ENCODE data around the gene GAREM1. TPM values are rescaled to one million over a fixed set of nuclear protein-coding genes. Genes with fewer than 3 reads are reported as not detected.

Gene GAREM1
- total RNA-seq, 2 donors from 2014 or later, result not detected

DNA sequence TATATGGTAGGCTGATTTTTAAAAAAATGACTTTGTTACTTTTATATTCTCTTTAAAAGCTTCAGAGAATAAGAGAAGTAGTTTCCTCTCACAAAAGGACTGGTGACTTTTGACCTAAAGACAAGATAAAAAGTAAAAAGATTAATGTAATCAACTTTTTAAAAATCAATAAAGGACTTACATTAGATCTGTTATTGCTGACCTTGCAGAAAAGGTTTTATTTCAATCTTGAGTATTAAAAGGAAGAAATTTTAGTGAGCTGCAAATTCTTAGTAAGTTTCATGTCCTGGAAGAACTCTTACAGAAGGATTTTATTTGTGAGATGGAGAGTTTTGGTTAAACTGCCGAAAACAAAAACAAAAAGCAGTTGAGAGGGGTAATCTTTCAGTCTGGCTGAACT, 2.2 kb upstream of the GAREM1 start:
- no peak overlapping the region for H3K4me3 Mint-ChIP-seq
- H3K4me1 Mint-ChIP-seq (ENCODE audit: low read depth in 2 of 2), result peaks cover 25 to 31% of the 10 kb centered on the region in 2 donors
- H3K36me3 Mint-ChIP-seq, result peaks cover 5% of the 10 kb centered on the region
- H3K27me3 Mint-ChIP-seq, result peaks cover 33 to 38% of the 10 kb centered on the region in 2 donors
- no peak for DNase-seq (ENCODE audit: low spot score)
- no peak overlapping the region for H3K27ac Mint-ChIP-seq
- ATAC-seq, result no peak
- no peaks in the 10 kb centered on the region for H3K9me3 Mint-ChIP-seq

DNA sequence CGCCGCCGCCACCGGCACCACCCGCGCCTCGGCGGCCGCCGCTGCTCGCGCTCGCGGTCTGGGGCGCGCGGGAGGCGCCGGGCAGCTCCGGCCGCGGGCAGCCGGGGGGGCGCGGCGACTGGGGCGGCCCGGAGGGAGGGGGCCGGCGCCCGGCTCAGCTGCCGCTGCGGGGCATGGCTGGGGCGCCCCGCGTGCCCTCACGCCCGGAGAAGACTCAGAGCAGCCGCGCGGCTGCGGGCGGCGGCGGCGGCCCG, 295 bp downstream of the GAREM1 start:
- peaks cover 29 to 49% of the 10 kb centered on the region in 2 donors for H3K27me3 Mint-ChIP-seq
- peaks cover 5% of the 10 kb centered on the region for H3K36me3 Mint-ChIP-seq
- no peak overlapping the region for H3K27ac Mint-ChIP-seq
- DNase-seq (ENCODE audit: low spot score) (no peak), ATAC-seq (peak in 1 of 2 donors; percentile 14)
- no peaks in the 10 kb centered on the region for H3K9me3 Mint-ChIP-seq
- peaks cover 25 to 31% of the 10 kb centered on the region in 2 donors for H3K4me1 Mint-ChIP-seq (ENCODE audit: low read depth in 2 of 2)
- peak overlapping the region; percentile 72 for H3K4me3 Mint-ChIP-seq

DNA sequence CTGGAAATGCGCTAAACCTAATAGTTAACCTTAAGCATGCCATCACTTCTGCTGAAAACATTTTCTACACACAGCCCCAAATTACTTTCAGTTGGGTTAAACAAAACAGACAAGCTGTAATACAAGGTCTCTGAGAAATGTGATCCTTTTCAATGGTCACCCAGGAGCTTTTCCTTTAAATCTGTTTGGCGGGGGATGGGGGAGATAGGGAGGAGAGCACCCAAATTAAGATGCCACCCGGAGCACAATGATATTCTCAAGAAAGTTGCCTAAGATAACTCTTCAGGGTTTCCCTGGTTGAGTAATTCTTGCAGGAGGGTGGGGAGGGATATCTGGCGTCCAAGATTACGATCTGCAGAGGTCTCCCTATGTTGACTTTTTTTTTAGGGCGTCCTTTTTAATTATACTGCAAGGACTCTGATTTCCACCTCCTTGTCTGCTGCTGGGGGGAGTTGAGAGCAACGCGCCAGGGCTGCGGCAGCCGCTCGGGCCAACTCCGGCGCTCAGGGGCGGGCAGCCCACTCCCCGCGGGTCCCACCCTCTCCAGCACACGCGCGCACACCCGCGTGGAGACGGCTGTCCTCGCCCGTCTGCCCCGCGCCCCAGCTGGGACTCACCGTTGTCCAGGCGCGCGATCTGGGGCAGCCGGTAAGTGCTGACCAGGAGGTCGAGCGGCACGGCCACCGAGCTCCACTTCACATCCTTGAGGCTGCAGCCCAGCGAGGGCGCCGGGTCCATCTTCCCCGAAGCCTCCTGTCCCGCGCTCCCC, 807 bp downstream of the GAREM1 start:
- Mint-ChIP-seq H3K27me3 (peaks cover 29 to 52% of the 10 kb centered on the region in 2 donors), H3K4me3 (peak overlapping the region; percentile 78), H3K9me3 (no peaks in the 10 kb centered on the region), H3K27ac (no peak overlapping the region), H3K4me1 (ENCODE audit: low read depth in 2 of 2) (peaks cover 25 to 31% of the 10 kb centered on the region in 2 donors), H3K36me3 (peaks cover 5% of the 10 kb centered on the region)
- no peak for ATAC-seq
- no peak for DNase-seq (ENCODE audit: low spot score)

DNA sequence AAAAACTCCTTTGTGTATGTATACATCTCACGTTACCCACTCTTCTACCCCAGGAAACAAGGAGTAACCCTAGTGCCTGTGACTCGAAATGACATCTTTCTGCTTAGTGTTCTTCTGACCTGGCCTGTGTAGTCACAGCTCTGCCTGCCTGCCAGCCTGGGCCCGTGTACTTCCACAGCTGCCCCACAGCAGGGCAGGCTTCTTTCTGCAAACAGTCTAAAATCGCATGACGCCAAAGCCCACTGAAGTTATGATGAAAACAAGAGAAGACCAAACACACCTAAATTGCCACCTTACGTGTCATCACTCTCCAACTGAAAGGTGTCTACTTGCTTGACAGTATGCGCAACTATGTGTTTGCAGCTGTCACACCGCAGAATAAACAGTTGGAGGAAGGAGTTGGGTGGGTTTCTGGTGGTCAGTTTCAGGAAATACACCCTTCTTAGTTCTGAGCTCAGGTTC, 1.5 kb downstream of the GAREM1 start:
- DNase-seq (ENCODE audit: low spot score) (no peak), ATAC-seq (no peak)
- H3K4me1 Mint-ChIP-seq (ENCODE audit: low read depth in 2 of 2), result peaks cover 25 to 31% of the 10 kb centered on the region in 2 donors
- no peaks in the 10 kb centered on the region for H3K9me3 Mint-ChIP-seq
- no peak overlapping the region for H3K27ac Mint-ChIP-seq
- peaks cover 32 to 56% of the 10 kb centered on the region in 2 donors for H3K27me3 Mint-ChIP-seq
- peaks cover 5% of the 10 kb centered on the region for H3K36me3 Mint-ChIP-seq
- H3K4me3 Mint-ChIP-seq, result peak overlapping the region; percentile 78

DNA sequence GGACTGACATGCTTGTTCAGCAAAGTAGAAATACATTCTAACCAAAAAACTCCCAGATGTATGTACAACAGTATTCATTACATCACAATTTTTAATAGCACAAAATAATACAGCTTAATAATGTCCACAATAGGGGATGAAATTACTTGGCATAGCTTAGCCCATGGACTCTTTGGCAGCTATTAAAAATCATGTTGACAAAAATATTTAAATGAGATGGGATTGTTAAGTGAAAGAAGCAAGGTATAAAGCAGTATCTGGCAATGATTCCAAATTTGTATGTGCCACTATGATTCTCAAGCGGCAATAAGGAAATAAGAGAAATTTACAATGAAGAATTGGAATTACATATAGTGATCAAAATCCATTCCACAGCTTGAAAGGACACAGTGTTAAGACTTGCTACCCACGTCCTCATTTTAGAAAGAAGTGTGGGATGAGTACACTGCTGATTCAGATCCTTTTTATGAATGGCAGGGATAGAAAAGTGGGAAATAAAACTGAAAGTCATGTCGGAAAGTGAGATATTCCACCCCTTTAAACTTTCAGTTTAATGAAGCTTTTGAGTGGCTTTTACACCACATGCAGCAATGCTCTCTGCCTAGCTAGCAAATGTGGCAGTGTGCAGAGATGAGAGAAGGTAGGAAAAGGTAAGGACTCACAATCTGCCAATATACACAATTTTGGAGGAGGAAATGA, 2.4 kb downstream of the GAREM1 start:
- H3K9me3 Mint-ChIP-seq, result no peaks in the 10 kb centered on the region
- peaks cover 25 to 31% of the 10 kb centered on the region in 2 donors for H3K4me1 Mint-ChIP-seq (ENCODE audit: low read depth in 2 of 2)
- ATAC-seq, result no peak
- H3K27ac Mint-ChIP-seq, result no peak overlapping the region
- peaks cover 32 to 54% of the 10 kb centered on the region in 2 donors for H3K27me3 Mint-ChIP-seq
- H3K4me3 Mint-ChIP-seq, result peak overlapping the region; percentile 31
- H3K36me3 Mint-ChIP-seq, result peaks cover 5% of the 10 kb centered on the region
- no peak for DNase-seq (ENCODE audit: low spot score)

DNA sequence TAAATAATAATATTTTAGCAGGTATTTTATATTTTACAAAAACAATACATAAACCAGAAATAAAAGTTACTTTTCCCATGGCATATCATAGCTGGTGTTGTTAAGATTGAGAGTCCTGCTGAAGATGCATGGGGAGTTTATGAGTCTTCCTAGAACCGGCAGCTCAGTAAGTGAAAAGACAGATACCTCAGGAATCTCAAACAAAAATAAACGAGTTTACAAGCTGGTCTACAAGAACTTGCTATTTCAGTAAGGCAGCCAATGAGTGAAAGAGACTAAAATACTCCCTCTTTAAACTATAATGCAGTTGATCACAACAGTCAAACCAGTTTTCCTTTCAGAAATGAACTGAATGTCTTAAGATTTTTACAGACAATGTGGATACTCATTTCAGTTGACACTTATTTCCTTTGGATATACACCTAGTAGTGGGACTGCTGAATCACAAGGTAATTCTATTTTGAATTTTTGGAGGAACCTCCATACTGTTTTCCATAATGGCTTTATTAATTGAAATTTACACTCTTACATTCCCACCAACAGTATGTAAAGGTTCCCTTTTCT, 8.9 kb downstream of the GAREM1 start:
- Mint-ChIP-seq H3K27ac (no peak overlapping the region), H3K4me3 (no peak overlapping the region), H3K36me3 (no peaks in the 10 kb centered on the region), H3K27me3 (peaks cover 27 to 50% of the 10 kb centered on the region in 2 donors), H3K9me3 (no peaks in the 10 kb centered on the region), H3K4me1 (ENCODE audit: low read depth in 2 of 2) (no peaks in the 10 kb centered on the region)
- ATAC-seq (no peak), DNase-seq (ENCODE audit: low spot score) (no peak)

DNA sequence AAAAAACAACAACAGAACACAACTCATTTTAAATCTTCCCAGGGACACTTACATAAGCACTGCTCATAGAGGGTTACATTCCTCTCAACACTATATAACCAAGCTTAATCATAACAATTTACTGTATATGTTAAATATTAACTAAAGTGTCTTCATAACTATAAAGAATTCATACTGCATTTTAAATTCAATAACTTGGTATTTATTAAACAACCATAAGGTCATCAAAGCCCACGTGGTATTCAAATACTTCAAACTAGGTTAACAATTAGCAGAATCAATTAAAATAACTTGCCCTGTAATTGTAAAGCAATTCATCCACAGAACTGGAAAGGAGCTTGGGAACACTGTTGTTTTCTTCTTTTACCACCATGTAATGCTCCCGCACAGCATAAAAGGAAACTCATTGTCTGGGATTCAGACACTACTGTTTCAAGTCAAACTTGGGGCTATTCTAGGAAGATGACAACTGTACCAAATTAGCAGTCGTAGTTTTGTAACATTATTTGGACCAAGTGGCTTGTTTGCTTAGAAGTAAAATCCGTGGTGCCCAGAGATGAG, 10.4 kb downstream of the GAREM1 start:
- ATAC-seq (no peak), DNase-seq (ENCODE audit: low spot score) (no peak)
- no peak overlapping the region for H3K27ac Mint-ChIP-seq
- H3K36me3 Mint-ChIP-seq, result no peaks in the 10 kb centered on the region
- peaks cover 31 to 46% of the 10 kb centered on the region in 2 donors for H3K27me3 Mint-ChIP-seq
- no peak overlapping the region for H3K4me3 Mint-ChIP-seq
- no peaks in the 10 kb centered on the region for H3K9me3 Mint-ChIP-seq
- no peaks in the 10 kb centered on the region for H3K4me1 Mint-ChIP-seq (ENCODE audit: low read depth in 2 of 2)

DNA sequence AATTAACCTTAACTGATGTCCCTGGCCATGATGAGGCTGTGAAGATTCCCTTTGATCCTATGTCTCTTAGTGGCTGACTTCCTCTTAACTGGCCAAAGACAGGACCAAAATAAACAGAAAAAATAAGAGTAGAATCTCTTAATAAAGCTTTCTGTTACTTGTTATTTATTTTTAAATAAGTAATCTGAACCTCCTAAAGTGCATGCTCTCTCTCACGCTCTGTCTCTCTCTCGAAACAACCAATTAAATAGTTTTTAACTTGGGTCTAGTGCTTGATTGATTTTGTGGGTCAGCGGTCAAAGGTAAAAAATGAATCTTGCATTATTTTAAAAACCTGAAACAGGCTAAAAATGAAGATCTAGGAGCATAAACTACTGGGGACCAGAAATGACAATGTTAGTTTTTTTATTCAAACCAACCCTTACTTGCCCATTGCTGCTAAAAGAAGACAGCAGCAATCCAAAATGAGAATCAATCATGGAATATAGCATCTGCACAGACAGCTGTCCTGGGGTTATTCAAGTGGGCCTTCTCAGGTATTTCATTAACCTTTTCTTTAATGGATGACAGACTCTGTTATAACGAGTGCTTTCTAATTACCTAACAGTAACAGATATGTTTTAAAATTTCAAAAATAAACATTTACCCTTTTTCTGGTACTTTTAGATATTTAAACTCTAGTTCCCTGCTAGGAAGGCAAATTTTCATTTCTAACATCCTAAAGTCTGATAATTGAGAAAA, 11.2 kb downstream of the GAREM1 start:
- Mint-ChIP-seq H3K4me1 (ENCODE audit: low read depth in 2 of 2) (no peaks in the 10 kb centered on the region), H3K27ac (no peak overlapping the region), H3K27me3 (peaks cover 30 to 41% of the 10 kb centered on the region in 2 donors), H3K9me3 (no peaks in the 10 kb centered on the region), H3K36me3 (no peaks in the 10 kb centered on the region), H3K4me3 (no peak overlapping the region)
- ATAC-seq (no peak), DNase-seq (ENCODE audit: low spot score) (no peak)

DNA sequence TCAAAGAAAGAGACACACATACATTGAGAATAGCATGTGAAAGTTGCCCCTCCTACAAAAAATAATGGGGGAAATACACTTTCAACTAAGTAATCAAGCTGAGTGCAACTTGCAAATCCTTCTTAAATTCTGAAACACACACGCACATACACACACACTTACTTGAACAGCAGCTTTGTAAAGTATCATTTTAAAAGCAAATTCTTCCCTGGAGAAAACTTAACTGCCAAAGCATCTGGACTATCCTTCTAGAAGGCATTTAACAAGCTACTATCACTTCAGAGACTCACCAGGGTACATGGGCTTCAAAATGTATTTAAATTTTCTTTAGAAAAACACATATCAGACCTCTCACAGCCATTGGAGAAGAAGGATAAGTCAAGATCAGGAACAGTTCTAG, 15.3 kb downstream of the GAREM1 start:
- Mint-ChIP-seq H3K36me3 (no peaks in the 10 kb centered on the region), H3K9me3 (no peaks in the 10 kb centered on the region), H3K27me3 (peaks cover 19 to 31% of the 10 kb centered on the region in 2 donors), H3K4me3 (no peak overlapping the region), H3K27ac (no peak overlapping the region), H3K4me1 (ENCODE audit: low read depth in 2 of 2) (no peaks in the 10 kb centered on the region)
- DNase-seq (ENCODE audit: low spot score) (no peak), ATAC-seq (no peak)

DNA sequence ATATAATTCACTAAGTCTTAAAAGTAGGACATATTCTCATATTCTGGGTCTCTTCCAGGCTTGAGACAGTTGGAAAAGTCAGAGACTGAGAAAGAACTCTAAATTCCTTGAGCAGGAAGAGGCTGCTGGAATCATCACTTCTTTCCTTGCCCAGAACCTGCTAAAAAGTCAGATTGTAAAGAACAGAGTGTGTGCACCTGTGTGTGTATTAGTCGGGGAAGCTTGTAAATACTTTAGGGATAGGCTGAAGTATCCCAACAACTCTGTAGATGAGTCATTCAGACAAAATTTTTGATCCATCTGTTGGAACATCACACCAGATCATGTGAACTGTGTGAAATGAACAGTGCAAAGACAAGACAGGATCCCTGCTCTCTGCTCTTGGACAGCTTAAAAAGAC, 16.1 kb downstream of the GAREM1 start:
- Mint-ChIP-seq H3K9me3 (no peaks in the 10 kb centered on the region), H3K36me3 (no peaks in the 10 kb centered on the region), H3K4me3 (no peak overlapping the region), H3K4me1 (ENCODE audit: low read depth in 2 of 2) (no peaks in the 10 kb centered on the region), H3K27ac (no peak overlapping the region), H3K27me3 (peaks cover 19 to 25% of the 10 kb centered on the region in 2 donors)
- DNase-seq (ENCODE audit: low spot score) (no peak), ATAC-seq (no peak)

DNA sequence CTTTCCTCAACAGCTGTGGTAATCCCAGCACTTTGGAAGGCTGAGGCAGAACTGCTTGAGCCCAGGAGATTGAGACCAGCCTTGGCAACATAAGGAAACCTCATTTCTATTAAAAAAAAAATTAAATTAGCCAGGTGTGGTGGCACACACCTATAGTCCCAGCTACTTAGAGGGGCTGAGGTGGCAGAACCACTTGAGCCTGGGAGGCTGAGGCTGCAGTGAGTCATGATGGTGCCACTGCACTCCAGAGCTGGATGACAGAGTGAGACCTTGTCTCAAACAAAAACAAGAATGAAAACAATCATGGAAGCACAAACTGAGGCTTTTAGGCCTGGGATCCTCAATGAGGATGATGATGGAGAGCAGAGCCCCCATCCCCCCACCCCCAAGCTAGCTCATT, 19.8 kb downstream of the GAREM1 start:
- H3K4me1 Mint-ChIP-seq (ENCODE audit: low read depth in 2 of 2), result no peaks in the 10 kb centered on the region
- DNase-seq (ENCODE audit: low spot score) (no peak), ATAC-seq (no peak)
- H3K9me3 Mint-ChIP-seq, result no peaks in the 10 kb centered on the region
- peaks cover 7 to 9% of the 10 kb centered on the region in 2 donors for H3K27me3 Mint-ChIP-seq
- H3K4me3 Mint-ChIP-seq, result no peak overlapping the region
- H3K27ac Mint-ChIP-seq, result no peak overlapping the region
- H3K36me3 Mint-ChIP-seq, result no peaks in the 10 kb centered on the region

DNA sequence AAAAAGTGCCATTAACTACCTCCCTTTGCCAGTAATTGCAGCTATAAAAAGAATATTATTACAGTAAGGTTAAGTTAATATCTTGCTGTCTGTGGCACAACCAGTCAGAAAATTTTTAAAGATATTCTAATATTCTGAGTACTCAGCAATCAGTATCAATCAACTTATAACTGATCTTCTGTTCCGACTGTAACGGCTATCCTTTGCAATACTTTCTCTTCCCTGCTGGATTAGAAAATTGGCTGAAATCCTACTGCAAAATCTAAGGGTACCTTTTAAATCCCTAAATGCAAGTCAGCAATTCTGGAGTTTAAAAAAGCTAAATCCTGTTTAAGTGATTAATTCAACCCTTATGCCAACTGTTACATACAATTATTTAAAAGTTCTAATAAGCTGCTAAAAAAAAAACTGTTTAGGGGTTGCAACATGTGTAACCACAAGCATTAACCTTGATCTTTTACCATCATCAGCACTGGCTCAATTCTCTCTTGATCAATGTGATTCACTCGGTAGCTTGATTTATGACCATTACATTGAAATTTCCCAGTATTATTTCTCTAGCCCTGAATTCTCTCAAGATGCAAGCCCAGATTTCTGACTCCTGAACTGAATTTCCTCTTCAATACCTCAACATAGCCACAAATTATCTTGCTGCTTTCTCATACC, 20.5 kb downstream of the GAREM1 start:
- Mint-ChIP-seq H3K9me3 (no peaks in the 10 kb centered on the region), H3K36me3 (no peaks in the 10 kb centered on the region), H3K27ac (no peak overlapping the region), H3K27me3 (peaks cover 4 to 7% of the 10 kb centered on the region in 2 donors), H3K4me3 (no peak overlapping the region), H3K4me1 (ENCODE audit: low read depth in 2 of 2) (no peaks in the 10 kb centered on the region)
- DNase-seq (ENCODE audit: low spot score), result no peak
- no peak for ATAC-seq

DNA sequence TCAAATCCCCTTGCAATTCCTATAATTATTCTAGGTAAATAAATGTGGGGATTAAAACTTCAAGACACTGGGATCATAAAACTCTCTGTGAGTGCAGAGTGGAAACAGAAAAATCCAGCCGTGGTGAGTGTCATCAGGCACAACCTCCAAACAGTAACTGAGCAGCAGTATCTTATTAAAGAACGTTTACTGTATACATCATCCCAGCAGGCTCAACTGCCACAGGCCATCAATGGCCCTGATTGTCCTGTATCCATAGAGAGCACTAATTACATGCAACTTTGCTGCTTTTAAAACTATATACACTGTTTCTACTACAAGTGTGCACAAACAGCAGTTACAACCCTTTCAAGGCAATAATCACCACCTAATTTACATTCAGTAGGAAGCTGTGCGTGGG, 23.9 kb downstream of the GAREM1 start:
- H3K4me1 Mint-ChIP-seq (ENCODE audit: low read depth in 2 of 2), result no peaks in the 10 kb centered on the region
- no peak overlapping the region for H3K4me3 Mint-ChIP-seq
- DNase-seq (ENCODE audit: low spot score), result no peak
- no peak overlapping the region for H3K27ac Mint-ChIP-seq
- no peaks in the 10 kb centered on the region for H3K9me3 Mint-ChIP-seq
- no peaks in the 10 kb centered on the region for H3K36me3 Mint-ChIP-seq
- ATAC-seq, result no peak
- peaks cover 4 to 14% of the 10 kb centered on the region in 2 donors for H3K27me3 Mint-ChIP-seq

Measured in natural killer cell treated with Interleukin-12 subunit alpha and Interleukin-12 subunit beta and Interleukin-15 and Interleukin-18, amount 100 ng/mL, for 72 hours (primary cell).